B cell (primary cell): ENCODE data around the gene ATP5ME.

ENCODE experiments used
- EZH2 ChIP-seq: IDR thresholded peaks from 2 replicates; pipeline ENCODE4 v1.6.1; 2012; ENCODE audit warnings: borderline replicate concordance, low read depth, mild to moderate bottlenecking, moderate library complexity, low read length; ENCODE audit not compliant: insufficient read depth, poor library complexity, severe bottlenecking
- TF ChIP-seq, protein P1 (sequence below): fragments of 200-600 bp; IDR thresholded peaks from one replicate; pipeline ENCODE4 v1.8.0; 2022; ENCODE audit warnings: antibody characterized with exemption, mild to moderate bottlenecking

GRCh38 chr4:624705-625590 is 49.1 kb downstream of the ATP5ME start, which contains the start of gene PDE6B:
- TF ChIP-seq, protein P1, sequence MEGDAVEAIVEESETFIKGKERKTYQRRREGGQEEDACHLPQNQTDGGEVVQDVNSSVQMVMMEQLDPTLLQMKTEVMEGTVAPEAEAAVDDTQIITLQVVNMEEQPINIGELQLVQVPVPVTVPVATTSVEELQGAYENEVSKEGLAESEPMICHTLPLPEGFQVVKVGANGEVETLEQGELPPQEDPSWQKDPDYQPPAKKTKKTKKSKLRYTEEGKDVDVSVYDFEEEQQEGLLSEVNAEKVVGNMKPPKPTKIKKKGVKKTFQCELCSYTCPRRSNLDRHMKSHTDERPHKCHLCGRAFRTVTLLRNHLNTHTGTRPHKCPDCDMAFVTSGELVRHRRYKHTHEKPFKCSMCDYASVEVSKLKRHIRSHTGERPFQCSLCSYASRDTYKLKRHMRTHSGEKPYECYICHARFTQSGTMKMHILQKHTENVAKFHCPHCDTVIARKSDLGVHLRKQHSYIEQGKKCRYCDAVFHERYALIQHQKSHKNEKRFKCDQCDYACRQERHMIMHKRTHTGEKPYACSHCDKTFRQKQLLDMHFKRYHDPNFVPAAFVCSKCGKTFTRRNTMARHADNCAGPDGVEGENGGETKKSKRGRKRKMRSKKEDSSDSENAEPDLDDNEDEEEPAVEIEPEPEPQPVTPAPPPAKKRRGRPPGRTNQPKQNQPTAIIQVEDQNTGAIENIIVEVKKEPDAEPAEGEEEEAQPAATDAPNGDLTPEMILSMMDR: no peak
- TF ChIP-seq EZH2: no peak
